HEK293 (cell line): ENCODE data around the gene HTT.

Experiments used
- CTCF ChIA-PET: fragments of 350-600 bp; formaldehyde crosslinking; extraction: SDS; loops from one replicate; lab custom pipeline; 2021; ENCODE audit warnings: antibody characterized with exemption; lab: Yijun Ruan, JAX
- POLR2A ChIA-PET: fragments of 300-600 bp; formaldehyde crosslinking; extraction: SDS; loops from one replicate; lab custom pipeline; 2020; ENCODE audit warnings: antibody characterized with exemption, inconsistent platforms; lab: Yijun Ruan, JAX
- H3K27ac ChIP-seq: fragments of 200-500 bp; sonication (Bioruptor generic); 2 replicates; pipeline ENCODE4 v1.5.1; 2014; ENCODE audit warnings: low read depth, low read length, control low read depth, inconsistent platforms; ENCODE audit errors: extremely low read depth
- H3K36me3 ChIP-seq, 2 experiments: fragments of 200-500 bp in 1 of 2; sonication (Bioruptor generic) in 1 of 2; 1 replicate in 1 of 2; 2 replicates in 1 of 2; pipeline ENCODE4 v1.5.1; 2014 to 2017; ENCODE audit warnings: inconsistent platforms in 2 of 2, low read length in 2 of 2; ENCODE audit not compliant: control insufficient read depth in 2 of 2, insufficient read depth in 1 of 2
- H3K4me1 ChIP-seq: fragments of 200-500 bp; sonication (Bioruptor generic); 2 replicates; pipeline ENCODE4 v1.5.1; 2014; ENCODE audit warnings: mild to moderate bottlenecking, low read length, inconsistent platforms; ENCODE audit not compliant: control insufficient read depth, insufficient read depth
- H3K4me3 ChIP-seq: 2 replicates; pipeline ENCODE4 v1.5.1; 2011; ENCODE audit warnings: low read depth, mild to moderate bottlenecking, control low read depth, low read length, moderate library complexity
- H3K9me3 ChIP-seq: fragments of 200-500 bp; sonication (Bioruptor generic); 2 replicates; pipeline ENCODE4 v1.5.1; 2014; ENCODE audit warnings: low read depth, low read length, inconsistent platforms; ENCODE audit not compliant: control insufficient read depth, insufficient read depth
- BCL11A ChIP-seq: fragments of 450-650 bp; formaldehyde crosslinking; IDR thresholded peaks from 2 replicates; pipeline ENCODE4 v1.5.1; 2016; ENCODE audit warnings: low read depth, missing biosample characterization, missing genetic modification characterization
- EGR2 ChIP-seq: fragments of 450-650 bp; formaldehyde crosslinking; IDR thresholded peaks from 2 replicates; pipeline ENCODE4 v1.5.1; 2016; ENCODE audit warnings: low read depth, missing biosample characterization, missing genetic modification characterization
- KLF17 ChIP-seq: fragments of 450-650 bp; formaldehyde crosslinking; IDR thresholded peaks from 2 replicates; pipeline ENCODE4 v1.5.1; 2016; ENCODE audit warnings: missing biosample characterization, missing genetic modification characterization
- MZF1 ChIP-seq: fragments of 450-650 bp; formaldehyde crosslinking; IDR thresholded peaks from 2 replicates; pipeline ENCODE4 v1.5.1; 2017; ENCODE audit warnings: missing biosample characterization, missing genetic modification characterization, borderline replicate concordance
- PRDM1 ChIP-seq: fragments of 450-650 bp; formaldehyde crosslinking; IDR thresholded peaks from 2 replicates; pipeline ENCODE4; 2016; ENCODE audit warnings: missing biosample characterization, missing genetic modification characterization
- PRDM2 ChIP-seq: fragments of 450-650 bp; formaldehyde crosslinking; IDR thresholded peaks from 2 replicates; pipeline ENCODE4 v1.5.1; 2016; ENCODE audit warnings: missing biosample characterization, missing genetic modification characterization, borderline replicate concordance
- SP7 ChIP-seq: fragments of 450-650 bp; formaldehyde crosslinking; IDR thresholded peaks from 2 replicates; pipeline ENCODE4 v1.5.1; 2016; ENCODE audit warnings: missing biosample characterization, missing genetic modification characterization
- ZBTB20 ChIP-seq: fragments of 450-650 bp; formaldehyde crosslinking; IDR thresholded peaks from 2 replicates; pipeline ENCODE4 v1.5.1; 2016; ENCODE audit warnings: missing biosample characterization, missing genetic modification characterization
- ZNF202 ChIP-seq: fragments of 450-650 bp; formaldehyde crosslinking; IDR thresholded peaks from 2 replicates; pipeline ENCODE4 v1.5.1; 2016; ENCODE audit warnings: missing biosample characterization, missing genetic modification characterization, borderline replicate concordance
- ZNF214 ChIP-seq: fragments of 450-650 bp; formaldehyde crosslinking; IDR thresholded peaks from 2 replicates; pipeline ENCODE4 v1.5.1; 2017; ENCODE audit warnings: missing biosample characterization, mild to moderate bottlenecking, missing genetic modification characterization, borderline replicate concordance
- ZNF223 ChIP-seq: fragments of 450-650 bp; formaldehyde crosslinking; IDR thresholded peaks from 2 replicates; pipeline ENCODE4 v1.5.1; 2016; ENCODE audit warnings: missing biosample characterization, missing genetic modification characterization
- ZNF266 ChIP-seq: fragments of 450-650 bp; formaldehyde crosslinking; IDR thresholded peaks from 2 replicates; pipeline ENCODE4 v1.5.1; 2016; ENCODE audit warnings: missing biosample characterization, missing genetic modification characterization, low read depth
- ZNF280D ChIP-seq: fragments of 450-650 bp; formaldehyde crosslinking; IDR thresholded peaks from 2 replicates; pipeline ENCODE4 v1.5.1; 2016; ENCODE audit warnings: missing biosample characterization, missing genetic modification characterization
- ZNF544 ChIP-seq: fragments of 450-650 bp; formaldehyde crosslinking; IDR thresholded peaks from 2 replicates; pipeline ENCODE4 v1.5.0; 2017; ENCODE audit warnings: missing biosample characterization, missing genetic modification characterization
- ZNF548 ChIP-seq: fragments of 450-650 bp; formaldehyde crosslinking; IDR thresholded peaks from 2 replicates; pipeline ENCODE4 v1.5.1; 2016; ENCODE audit warnings: missing biosample characterization, missing genetic modification characterization
- ZNF549 ChIP-seq: fragments of 450-650 bp; IDR thresholded peaks from 2 replicates; pipeline ENCODE4 v1.5.1; 2018; ENCODE audit warnings: missing biosample characterization, missing genetic modification characterization, mild to moderate bottlenecking, inconsistent platforms, moderate library complexity
- ZNF639 ChIP-seq: fragments of 450-650 bp; formaldehyde crosslinking; IDR thresholded peaks from 2 replicates; pipeline ENCODE4 v1.5.1; 2016; ENCODE audit warnings: missing biosample characterization, missing genetic modification characterization
- ZNF677 ChIP-seq: fragments of 450-650 bp; IDR thresholded peaks from 2 replicates; pipeline ENCODE4 v1.5.0; 2018; ENCODE audit warnings: missing biosample characterization, mild to moderate bottlenecking, missing genetic modification characterization, moderate library complexity
- ZNF792 ChIP-seq: fragments of 450-650 bp; formaldehyde crosslinking; IDR thresholded peaks from 2 replicates; pipeline ENCODE4 v1.5.1; 2016; ENCODE audit warnings: missing biosample characterization, missing genetic modification characterization

HTT gene

GRCh38 chr4:3238721-3239120 lies 164.2 kb downstream of the HTT start (continued):
- TF ChIP-seq PRDM2 (tag by site-specific recombination) (no peak), ZNF549 (tag by site-specific recombination) (no peak), BCL11A (tag by site-specific recombination) (no peak), EGR2 (no peak), ZNF214 (tag by site-specific recombination) (no peak), ZNF202 (tag by site-specific recombination) (no peak), ZNF792 (no peak), ZNF544 (no peak), MZF1 (no peak), ZNF677 (no peak), ZNF266 (no peak), SP7 (no peak), ZBTB20 (no peak), KLF17 (tag by site-specific recombination) (no peak), ZNF639 (tag by site-specific recombination) (no peak), PRDM1 (no peak)

- no peak for TF ChIP-seq ZNF223
- no peak for TF ChIP-seq ZNF548 (tag by site-specific recombination)
- TF ChIP-seq ZNF280D (tag by site-specific recombination) = no peak
- no peak overlapping the region for H3K27ac ChIP-seq
- ChIA-PET POLR2A (no interaction called here), CTCF (no interaction called here)
- no peaks in the 10 kb centered on the region for H3K9me3 ChIP-seq
- peaks cover 0 to 84% of the 10 kb centered on the region in 2 experiments; a peak in 1 of 3 replicates for H3K36me3 ChIP-seq
- H3K4me1 ChIP-seq = no peaks in the 10 kb centered on the region
- H3K4me3 ChIP-seq = no peak overlapping the region
Measured at GRCh38 chr4:3239303-3239702, 164.8 kb downstream of the HTT start.
